Stimulated activated CD8-positive, alpha-beta memory T cell treated with anti-CD3 and anti-CD28 coated beads, Interleukin-4, amount 100 ng/mL, for 48 hours (primary cell): Measurements from ENCODE around the gene ARHGEF18.
"Not testable (repeated sequence)": the region's sequence is repeated elsewhere in the genome, so short reads cannot be mapped to it uniquely, and the experiment has no call there.

Source experiments
- DNase-seq: peaks from one replicate; pipeline ENCODE4 v3.0.0-alpha.2; 2020

ARHGEF18 gene

GRCh38 chr19:7348587-7349230 lies at the start of gene ARHGEF18:
Gene ARHGEF18, plus strand, starts transcription at chr19:7348937. Its CDS starts 13,954 bp downstream, at chr19:7362891.
- peak; percentile 65 for DNase-seq

- DNase-seq: no peak
Measured at GRCh38 chr19:7301525-7301924, 47.2 kb upstream of the ARHGEF18 start.

GRCh38 chr19:7303470-7303869 lies 45.3 kb upstream of the ARHGEF18 start:
- DNase-seq: no peak

- DNase-seq: no peak
Measured at GRCh38 chr19:7304200-7304599, 44.5 kb upstream of the ARHGEF18 start.

DNA sequence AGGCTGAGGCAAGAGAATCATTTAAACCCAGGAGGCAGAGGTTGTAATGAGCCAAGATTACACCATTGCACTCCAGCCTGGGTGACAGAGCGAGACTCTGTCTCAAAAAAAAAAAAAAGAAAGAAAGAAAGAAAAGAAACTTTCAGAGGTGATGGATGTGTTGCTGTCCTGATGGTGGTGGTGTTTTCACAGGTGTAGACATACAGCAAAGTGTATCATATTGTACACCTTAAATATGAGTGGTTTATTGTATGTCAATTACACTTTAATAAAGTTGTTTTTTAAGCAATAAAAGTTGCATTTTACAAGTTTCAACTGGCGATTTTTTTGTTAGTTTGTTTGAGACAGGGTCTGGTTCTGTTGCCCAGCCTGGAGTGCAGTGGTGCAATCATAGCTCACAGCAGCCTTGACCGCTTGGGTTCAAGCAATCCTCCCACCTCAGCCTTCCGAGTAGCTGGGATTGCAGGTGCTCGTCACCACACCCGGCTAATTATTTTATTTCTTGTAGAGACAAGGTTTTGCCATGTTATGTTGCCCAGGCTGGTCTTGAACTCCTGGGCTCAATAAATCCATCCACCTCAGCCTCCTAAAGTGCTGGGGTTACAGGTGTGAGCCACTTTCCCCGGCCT lies 41.0 kb upstream of the ARHGEF18 start:
- no peak for DNase-seq

DNA sequence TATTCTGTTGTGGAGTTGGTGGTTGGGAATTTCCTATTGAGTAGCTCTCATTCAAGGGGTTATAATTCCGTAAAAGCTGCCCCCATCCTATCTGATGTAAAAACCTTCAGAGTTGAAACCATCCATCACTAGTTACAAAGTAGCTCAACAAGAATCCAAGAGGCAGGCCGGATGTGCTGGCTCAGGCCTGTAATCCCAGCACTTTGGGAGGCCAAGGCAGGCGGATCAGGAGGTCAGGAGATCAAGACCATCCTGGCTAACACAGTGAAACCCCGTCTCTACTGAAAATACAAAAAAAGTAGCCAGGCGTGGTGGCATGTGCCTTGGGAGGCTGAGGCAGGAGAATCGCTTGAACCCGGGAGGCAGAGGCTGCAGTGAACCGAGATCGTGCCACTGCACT lies 40.4 kb upstream of the ARHGEF18 start:
- DNase-seq: not testable (repeated sequence)

DNA sequence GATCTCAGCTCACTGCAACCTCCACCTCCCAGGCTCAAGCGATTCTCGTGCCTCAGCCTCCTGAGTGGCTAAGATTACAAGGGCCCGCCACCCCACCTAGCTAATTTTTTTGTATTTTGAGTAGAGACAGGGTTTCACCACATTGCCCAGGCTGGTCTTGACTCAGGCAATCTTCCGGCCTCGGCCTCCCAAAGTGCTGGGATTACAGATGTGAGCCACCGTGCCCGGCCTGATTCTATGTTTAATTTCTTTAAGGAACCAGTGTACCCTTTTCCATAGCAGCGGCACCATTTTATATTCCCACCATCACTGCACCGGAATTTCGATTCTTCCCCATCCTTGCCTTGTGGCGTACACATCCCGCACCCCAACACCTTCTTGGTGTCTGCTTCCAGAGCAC lies 36.8 kb upstream of the ARHGEF18 start:
- DNase-seq: no peak

- DNase-seq: no peak
Measured at GRCh38 chr19:7312816-7313215, 35.9 kb upstream of the ARHGEF18 start.

DNA sequence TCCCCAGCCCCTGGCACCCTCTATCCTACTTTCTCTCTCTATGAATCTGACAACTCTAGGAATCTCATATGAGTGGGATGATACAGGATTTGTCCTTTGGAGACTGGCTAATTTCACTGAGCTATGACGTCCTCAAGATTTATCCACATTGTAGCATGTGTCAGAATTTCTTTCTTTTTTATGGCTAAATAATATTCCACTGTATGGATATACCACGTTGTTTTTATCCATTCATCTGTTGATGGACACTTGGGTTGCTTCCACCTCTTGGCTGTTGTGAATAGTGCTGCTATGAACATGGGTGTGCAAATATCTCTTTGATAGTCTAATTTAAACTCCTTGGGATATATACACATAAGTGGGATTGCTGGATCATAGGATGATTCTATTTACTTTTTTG lies 30.6 kb upstream of the ARHGEF18 start:
- DNase-seq: no peak

- peak; percentile 73 for DNase-seq
Measured at GRCh38 chr19:7326105-7326877, 22.4 kb upstream of the ARHGEF18 start.

DNA sequence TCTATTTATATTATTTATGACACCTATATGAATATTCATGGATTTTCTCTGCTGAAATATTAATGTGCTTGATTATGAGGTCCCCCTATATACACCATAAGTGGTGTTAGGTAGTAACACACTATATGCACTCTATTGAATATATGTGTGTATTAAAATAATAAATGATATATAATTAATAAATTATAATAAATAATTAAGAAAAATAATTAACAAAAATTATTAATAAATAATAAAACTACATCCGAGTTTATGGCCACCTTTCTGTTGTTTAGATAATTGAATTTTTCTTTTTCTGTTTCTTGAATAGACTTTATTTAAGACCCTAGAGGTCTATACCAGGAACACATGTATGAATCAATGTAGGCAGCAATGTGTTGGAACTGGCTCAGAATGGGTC lies 20.9 kb upstream of the ARHGEF18 start:
- no peak for DNase-seq

DNA sequence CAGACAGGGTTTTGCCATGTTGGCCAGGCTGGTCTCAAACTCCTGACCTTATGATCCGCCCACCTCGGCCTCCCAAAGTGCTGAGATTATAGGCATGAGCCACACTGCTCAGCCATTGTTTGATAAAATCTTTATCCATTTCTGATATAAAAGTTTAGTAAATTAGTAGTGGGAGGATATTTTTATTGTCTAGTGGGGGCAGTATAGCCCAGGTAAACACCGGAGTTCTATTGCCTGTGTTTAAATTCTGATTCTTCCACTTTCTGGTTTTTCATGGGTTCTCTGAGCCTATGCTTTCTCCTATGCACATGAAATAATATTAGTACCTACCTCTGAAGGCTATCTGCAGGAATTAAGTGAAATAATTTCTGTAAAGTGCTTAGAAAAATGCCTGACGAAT lies 20.1 kb upstream of the ARHGEF18 start:
- DNase-seq: no peak

GRCh38 chr19:7331446-7331845 lies 17.3 kb upstream of the ARHGEF18 start:
- DNase-seq: no peak

DNA sequence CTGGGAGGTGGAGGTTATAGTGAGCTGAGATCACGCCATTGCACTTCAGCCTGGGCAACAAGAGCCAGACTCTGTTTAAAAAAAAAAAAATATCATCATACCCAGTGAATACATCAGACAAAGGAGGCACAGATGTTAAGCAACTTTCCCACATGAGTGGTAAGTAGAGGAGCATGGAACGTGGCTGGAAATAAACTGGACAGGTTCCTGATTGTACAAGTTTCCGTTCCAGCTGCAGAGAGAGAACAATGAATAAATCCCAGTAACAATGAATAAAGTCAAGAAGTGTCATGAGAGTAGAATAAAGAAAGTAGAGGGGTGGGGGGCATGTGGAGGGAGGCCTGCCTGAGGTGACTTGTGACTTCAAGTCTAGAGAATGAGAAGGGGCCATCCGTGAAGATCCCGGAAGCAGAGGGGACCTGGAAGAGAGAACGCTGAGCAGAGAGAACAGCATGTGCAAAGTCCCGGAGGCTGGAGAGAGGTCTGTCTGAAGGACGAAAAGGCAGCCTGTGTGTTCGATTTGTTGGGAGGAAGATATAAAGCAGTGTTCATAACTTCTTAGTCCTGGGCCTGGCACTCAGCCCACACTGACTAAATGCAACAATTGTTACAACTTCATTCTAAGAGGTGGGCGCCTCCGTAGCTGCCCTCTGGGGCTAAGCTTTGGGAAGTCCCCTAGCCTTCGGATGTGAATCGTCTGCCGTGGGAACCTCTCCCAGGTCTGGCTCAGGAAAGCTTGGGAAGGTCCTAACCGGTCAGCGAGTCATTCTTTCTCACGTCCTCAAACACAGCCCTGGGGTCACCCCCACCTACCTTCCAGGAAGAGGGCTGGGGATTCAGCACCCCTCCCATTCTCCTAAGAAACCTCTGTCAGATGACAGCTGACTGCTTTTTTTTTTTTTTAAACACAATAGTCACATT lies 15.3 kb upstream of the ARHGEF18 start:
- DNase-seq: no peak

- DNase-seq: no peak
Measured at GRCh38 chr19:7336321-7336973, 12.3 kb upstream of the ARHGEF18 start.

DNA sequence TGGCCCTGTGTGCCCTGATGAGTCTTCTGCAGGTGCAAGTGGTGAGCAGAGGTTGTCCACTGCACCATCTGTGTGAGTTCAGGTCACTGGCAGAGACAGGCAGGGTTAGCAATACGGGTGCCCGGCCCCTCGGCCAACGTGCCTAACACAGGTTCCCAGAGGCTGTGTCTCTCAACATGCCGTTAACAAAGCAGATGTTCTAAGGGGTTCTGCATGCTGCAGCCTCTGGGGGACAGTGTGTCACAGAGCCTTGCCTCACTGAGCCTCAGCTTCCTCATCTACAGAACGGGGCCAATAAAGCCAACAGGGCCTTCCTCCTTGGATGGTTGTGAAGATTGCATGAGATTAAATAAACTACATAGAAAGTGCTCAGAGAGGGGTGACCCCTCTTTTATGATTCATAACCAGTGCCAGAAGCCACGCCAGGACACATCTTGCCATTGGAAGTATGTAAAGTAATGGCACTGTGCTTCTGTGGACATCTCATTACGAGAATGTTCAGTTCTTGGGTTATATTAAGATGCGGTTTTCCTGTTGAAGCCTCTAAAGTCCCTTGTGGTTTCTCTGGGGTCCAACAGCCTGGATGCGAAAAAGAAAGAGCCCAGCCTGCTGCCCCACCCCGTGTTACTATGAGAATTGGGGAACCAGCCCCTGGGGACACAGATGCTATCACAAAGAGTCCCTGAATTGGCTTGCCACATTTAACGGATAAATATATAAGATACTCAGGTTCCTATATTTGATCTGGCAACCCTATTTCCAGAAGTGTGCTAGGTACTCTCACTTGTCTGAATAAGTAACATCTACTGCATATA lies 11.2 kb upstream of the ARHGEF18 start:
- DNase-seq: no peak

- peak; percentile 97 for DNase-seq
Measured at GRCh38 chr19:7340959-7341837, 7.5 kb upstream of the ARHGEF18 start.

- no peak for DNase-seq
Measured at GRCh38 chr19:7342143-7342542, 6.6 kb upstream of the ARHGEF18 start.

DNA sequence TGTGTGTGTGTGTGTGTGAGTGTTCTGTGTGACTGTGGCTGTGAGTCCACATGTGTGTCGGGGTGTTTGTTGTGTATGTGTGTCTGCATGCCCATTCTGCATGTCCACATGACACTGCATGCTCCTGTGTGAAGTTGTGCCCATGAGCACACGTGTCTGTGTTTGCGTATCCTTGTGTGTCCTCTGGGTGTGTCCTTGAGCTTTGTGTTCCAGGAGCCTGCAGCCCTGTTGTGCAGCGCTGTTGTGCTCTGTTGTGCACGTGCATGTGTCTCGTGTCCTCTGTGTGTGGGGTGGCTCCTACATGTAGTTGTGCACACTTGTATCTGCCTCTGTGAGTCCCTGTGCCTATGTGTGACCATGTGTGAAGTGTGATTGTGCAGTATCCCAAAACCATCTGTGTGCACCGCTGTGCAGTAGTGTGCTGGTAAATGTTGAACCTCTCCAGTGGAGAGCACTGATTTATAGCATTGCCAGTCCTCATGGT lies 2.2 kb upstream of the ARHGEF18 start:
- no peak for DNase-seq

GRCh38 chr19:7346997-7347396 lies 1.7 kb upstream of the ARHGEF18 start:
- not testable (repeated sequence) for DNase-seq
